Skeletal muscle tissue (tissue), 4 donors: Measurements from ENCODE around the gene KMT2C. TPM values are rescaled to one million over a fixed set of nuclear protein-coding genes. Genes with fewer than 3 reads are reported as not detected.

Source experiments
- H3K27ac ChIP-seq: one replicate; pipeline ENCODE4 v1.7.0; 2013; ENCODE audit warnings: mild to moderate bottlenecking, low read depth, low read length, inconsistent platforms
- H3K27me3 ChIP-seq, 3 donors: one replicate each; pipeline ENCODE4 v1.7.0; 2013; ENCODE audit warnings: low read length in 3 of 3; ENCODE audit not compliant: control insufficient read depth in 3 of 3, insufficient read depth in 3 of 3
- H3K36me3 ChIP-seq, 3 donors: one replicate each; pipeline ENCODE4 v1.7.0; 2013; ENCODE audit warnings: low read length in 3 of 3; ENCODE audit not compliant: control insufficient read depth in 3 of 3, insufficient read depth in 3 of 3
- H3K4me1 ChIP-seq, 3 donors: one replicate each; pipeline ENCODE4 v1.7.0; 2013; ENCODE audit warnings: low read length in 3 of 3, mild to moderate bottlenecking in 3 of 3; ENCODE audit not compliant: control insufficient read depth in 3 of 3, insufficient read depth in 3 of 3
- H3K4me3 ChIP-seq, 3 donors: one replicate each; pipeline ENCODE4 v1.7.0; 2013; ENCODE audit warnings: low read length in 3 of 3
- H3K9ac ChIP-seq, 3 donors: one replicate each; pipeline ENCODE4 v1.7.0; 2013; ENCODE audit warnings: low read length in 3 of 3, mild to moderate bottlenecking in 3 of 3, moderate library complexity in 2 of 3, low read depth in 1 of 3
- H3K9me3 ChIP-seq, 3 donors: one replicate each; pipeline ENCODE4 v1.7.0; 2013; ENCODE audit warnings: low read length in 3 of 3; ENCODE audit not compliant: control insufficient read depth in 3 of 3
- total RNA-seq: library from RNA; depleted of rRNA; stranded (reverse); fragments of >200 nt; gene quantifications from one replicate; pipeline ENCODE4 v1.2.3, GENCODE V29; 2014
- donor health status: Osteomylitis.

KMT2C gene
- total RNA-seq, 1 donor from 2014 or later = 61.6 TPM

DNA sequence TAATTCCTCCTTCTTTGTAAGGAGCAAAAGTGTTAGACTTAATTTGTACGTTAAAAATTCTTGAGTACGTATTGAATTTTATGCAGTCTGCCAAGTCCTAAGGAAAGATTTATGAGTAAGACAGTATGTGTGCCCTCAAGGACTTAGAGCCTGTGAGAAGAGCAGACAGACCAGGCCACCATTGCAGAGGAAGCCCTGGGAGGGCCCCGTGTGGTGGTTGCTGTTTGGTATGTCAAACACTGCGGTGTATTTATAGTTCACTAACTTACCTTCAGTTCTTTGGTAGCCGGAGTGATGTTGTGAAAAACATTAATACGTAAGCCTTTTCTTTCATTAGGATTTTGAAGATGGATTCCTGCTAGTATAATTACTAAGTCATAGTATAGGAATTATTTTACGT lies 327.4 kb downstream of the KMT2C start:
- Histone ChIP-seq H3K36me3 (peaks cover 6 to 26% (median 18%) of the 10 kb centered on the region in 3 donors), H3K4me3 (no peak overlapping the region), H3K27ac (no peak overlapping the region), H3K27me3 (no peaks in the 10 kb centered on the region), H3K9me3 (no peaks in the 10 kb centered on the region), H3K4me1 (no peaks in the 10 kb centered on the region), H3K9ac (no peak overlapping the region)

- Histone ChIP-seq H3K36me3 (peaks cover 6 to 27% (median 19%) of the 10 kb centered on the region in 3 donors), H3K9ac (no peak overlapping the region), H3K9me3 (no peaks in the 10 kb centered on the region), H3K27me3 (no peaks in the 10 kb centered on the region), H3K4me3 (no peak overlapping the region), H3K27ac (no peak overlapping the region), H3K4me1 (no peaks in the 10 kb centered on the region)
Observed at GRCh38 chr7:152107945-152108344, 327.9 kb downstream of the KMT2C start.

DNA sequence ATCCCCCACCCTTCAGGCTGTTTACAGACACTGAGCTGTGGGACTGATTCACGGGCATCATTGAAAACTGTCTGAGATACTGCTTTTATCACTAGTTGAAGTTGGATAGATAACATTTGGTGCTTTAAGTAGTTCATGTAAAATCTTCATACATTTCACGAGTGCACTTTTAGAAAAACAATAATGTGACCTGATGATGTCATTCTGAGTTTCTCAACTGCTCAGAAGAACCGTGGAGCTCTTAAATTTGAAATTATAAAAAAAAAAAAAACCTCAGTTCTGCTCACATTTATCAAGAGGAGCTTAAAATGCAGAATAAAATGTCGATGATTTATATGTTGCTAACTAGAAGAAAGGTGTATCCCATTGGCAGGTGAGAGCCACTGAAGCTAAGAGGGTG lies 328.8 kb downstream of the KMT2C start:
- Histone ChIP-seq H3K36me3 (peaks cover 6 to 27% (median 19%) of the 10 kb centered on the region in 3 donors), H3K9me3 (no peaks in the 10 kb centered on the region), H3K4me1 (no peaks in the 10 kb centered on the region), H3K4me3 (no peak overlapping the region), H3K27me3 (no peaks in the 10 kb centered on the region), H3K9ac (no peak overlapping the region), H3K27ac (no peak overlapping the region)

GRCh38 chr7:152105205-152105604 lies 330.6 kb downstream of the KMT2C start:
- Histone ChIP-seq H3K36me3 (peaks cover 4 to 33% (median 14%) of the 10 kb centered on the region in 3 donors), H3K9me3 (no peaks in the 10 kb centered on the region), H3K27ac (no peak overlapping the region), H3K4me3 (no peak overlapping the region), H3K27me3 (no peaks in the 10 kb centered on the region), H3K4me1 (peaks cover 6 to 8% (median 7%) of the 10 kb centered on the region in 3 donors), H3K9ac (no peak overlapping the region)

DNA sequence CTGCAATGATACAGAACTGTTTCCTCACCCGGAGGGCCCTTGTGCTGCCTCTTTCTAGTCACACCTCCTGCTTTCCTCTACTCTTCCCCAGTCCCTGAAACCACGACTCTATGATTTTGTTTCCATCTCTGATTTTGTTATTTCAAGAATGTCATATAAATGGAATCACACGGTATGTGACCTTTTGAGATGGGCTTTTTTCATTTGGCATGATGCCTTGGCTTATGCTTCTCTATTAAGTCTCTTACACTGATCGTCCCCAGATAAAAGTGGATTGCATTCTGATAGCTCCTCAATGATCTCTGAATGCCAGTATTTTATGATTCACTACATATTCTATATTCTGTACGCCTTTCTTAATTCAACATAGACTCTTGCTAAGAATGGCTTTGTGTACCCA lies 332.1 kb downstream of the KMT2C start:
- Histone ChIP-seq H3K9ac (no peak overlapping the region), H3K4me1 (peaks cover 6 to 8% (median 7%) of the 10 kb centered on the region in 3 donors), H3K9me3 (no peaks in the 10 kb centered on the region), H3K27me3 (no peaks in the 10 kb centered on the region), H3K4me3 (no peak overlapping the region), H3K36me3 (peaks cover 4 to 33% (median 14%) of the 10 kb centered on the region in 3 donors), H3K27ac (no peak overlapping the region)

DNA sequence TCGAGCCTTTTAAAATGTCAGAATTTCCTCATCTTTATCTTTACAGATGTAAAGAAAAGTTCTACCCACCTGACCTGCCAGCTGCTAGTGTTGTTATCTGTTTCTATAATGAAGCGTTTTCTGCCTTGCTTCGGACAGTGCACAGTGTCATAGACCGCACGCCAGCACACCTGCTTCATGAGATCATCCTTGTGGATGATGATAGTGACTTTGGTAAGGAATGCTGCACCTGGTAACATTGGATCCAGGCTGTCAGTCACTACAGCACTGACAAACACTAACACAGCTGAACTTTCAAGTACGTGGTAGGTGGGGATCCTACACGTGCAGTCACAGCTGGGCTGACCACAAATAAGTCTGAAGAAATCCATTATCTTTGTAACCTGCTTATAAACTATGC lies 332.7 kb downstream of the KMT2C start:
- H3K27me3 ChIP-seq = no peaks in the 10 kb centered on the region

GRCh38 chr7:152097330-152097729 lies 338.5 kb downstream of the KMT2C start:
- H3K27ac ChIP-seq = no peak overlapping the region
- H3K4me3 ChIP-seq = no peak overlapping the region
- peaks cover 0 to 6% (median 0%) of the 10 kb centered on the region in 3 donors for H3K36me3 ChIP-seq
- H3K9ac ChIP-seq = no peak overlapping the region
- no peaks in the 10 kb centered on the region for H3K27me3 ChIP-seq
- H3K4me1 ChIP-seq = peaks cover 6 to 8% (median 7%) of the 10 kb centered on the region in 3 donors
- H3K9me3 ChIP-seq = no peaks in the 10 kb centered on the region

More for the DNA sequence above, 332.7 kb downstream of the KMT2C start:
- no peak overlapping the region for H3K4me3 ChIP-seq
- H3K36me3 ChIP-seq = peaks cover 4 to 31% (median 14%) of the 10 kb centered on the region in 3 donors
- H3K27ac ChIP-seq = no peak overlapping the region
- H3K4me1 ChIP-seq = peaks cover 6 to 8% (median 7%) of the 10 kb centered on the region in 3 donors
- H3K9me3 ChIP-seq = no peaks in the 10 kb centered on the region
- H3K9ac ChIP-seq = no peak overlapping the region

- Histone ChIP-seq H3K9me3 (no peaks in the 10 kb centered on the region), H3K36me3 (peaks cover 0 to under 1% (median 0%) of the 10 kb centered on the region in 3 donors), H3K27ac (no peak overlapping the region), H3K27me3 (no peaks in the 10 kb centered on the region), H3K4me1 (peaks cover 0 to 2% (median 2%) of the 10 kb centered on the region in 3 donors), H3K4me3 (no peak overlapping the region), H3K9ac (no peak overlapping the region)
Observed at GRCh38 chr7:152095771-152096170, 340.0 kb downstream of the KMT2C start.

DNA sequence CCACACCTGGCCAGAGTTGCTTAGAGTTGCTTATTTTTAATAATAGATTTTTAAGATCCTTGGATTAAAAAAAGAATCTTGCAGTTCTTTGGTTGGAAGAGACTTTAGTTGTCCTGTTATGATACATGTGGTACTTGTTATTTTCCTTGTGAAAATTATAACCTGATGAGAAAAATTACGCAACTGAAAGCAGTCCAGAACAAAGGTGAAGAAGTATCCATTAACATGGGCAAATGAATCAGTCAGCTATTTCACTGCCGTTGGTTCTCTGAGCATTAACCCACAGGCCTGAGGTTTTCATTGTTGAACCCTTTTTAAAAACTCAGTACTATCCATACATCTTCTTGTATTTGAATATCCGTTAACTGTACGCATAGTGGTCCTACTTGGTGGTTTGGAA lies 342.1 kb downstream of the KMT2C start:
- Histone ChIP-seq H3K4me1 (no peaks in the 10 kb centered on the region), H3K27ac (no peak overlapping the region), H3K36me3 (no peaks in the 10 kb centered on the region), H3K9me3 (no peaks in the 10 kb centered on the region), H3K4me3 (no peak overlapping the region), H3K9ac (no peak overlapping the region), H3K27me3 (no peaks in the 10 kb centered on the region)

- H3K4me3 ChIP-seq = no peak overlapping the region
- no peaks in the 10 kb centered on the region for H3K4me1 ChIP-seq
- H3K9me3 ChIP-seq = peaks cover 0 to 2% (median 0%) of the 10 kb centered on the region in 3 donors
- no peak overlapping the region for H3K9ac ChIP-seq
- H3K27me3 ChIP-seq = no peaks in the 10 kb centered on the region
- no peak overlapping the region for H3K27ac ChIP-seq
- no peaks in the 10 kb centered on the region for H3K36me3 ChIP-seq
Observed at GRCh38 chr7:152090747-152091146, 345.1 kb downstream of the KMT2C start.
